Measurements from ENCODE around the gene TRIM15.

TRIM15 gene

DNA sequence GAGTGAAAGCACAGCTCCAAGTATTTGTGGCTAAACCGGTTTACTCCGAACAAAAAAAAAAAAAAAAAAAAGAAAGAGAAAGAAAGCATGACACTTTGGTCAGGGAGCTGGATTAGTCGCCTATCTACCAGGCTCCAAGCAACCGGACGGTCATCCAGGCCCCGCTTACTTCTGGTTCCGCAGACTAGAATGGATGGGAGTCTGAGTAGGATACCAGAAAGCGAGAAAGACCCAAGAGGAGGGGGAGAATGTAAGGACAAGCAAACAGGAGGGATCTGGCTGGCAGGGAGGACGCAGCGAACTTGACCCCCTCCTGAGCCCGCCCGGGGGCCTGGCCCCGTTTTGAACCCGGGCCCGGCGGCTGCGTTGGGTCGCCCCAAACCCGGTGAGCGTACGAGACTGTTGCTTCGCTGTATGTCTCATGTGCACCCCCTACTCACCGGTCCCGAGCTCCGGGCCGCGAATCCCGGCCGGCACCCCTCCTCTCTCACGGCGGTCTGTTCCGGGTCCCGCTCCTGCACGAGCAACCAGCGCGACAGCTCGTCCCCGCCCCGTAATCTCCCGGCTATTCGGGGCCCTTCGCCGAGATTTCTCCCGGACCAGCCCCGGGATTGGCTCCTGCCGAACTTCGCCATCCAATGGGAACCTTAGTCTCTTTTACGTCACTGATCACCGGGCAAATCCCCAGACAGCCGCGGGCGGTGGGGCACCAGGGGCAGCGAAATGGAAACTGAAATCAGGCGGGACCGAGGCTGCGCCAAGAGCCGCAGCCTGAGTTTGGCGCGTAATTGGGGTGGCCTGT, 49.7 kb downstream of the TRIM15 start, which contains the start of gene TRIM26:
Gene TRIM26, minus strand, starts transcription at position 542 of the 802 bp plus-strand sequence. CDS start 14,303 bp downstream, outside the sequence.
- TF ChIP-seq FOXP2 (optimal IDR thresholded peaks at IDR 0.05; ENCODE audit: borderline replicate concordance, extremely low read depth, extremely low read length, insufficient read depth) (peak; percentile 77), TAF1 (IDR thresholded peaks at IDR 0.05; ENCODE audit: borderline replicate concordance, insufficient read depth, low read length) (no peak), SIN3A (IDR thresholded peaks at IDR 0.05; ENCODE audit: borderline replicate concordance, insufficient read depth, low read length) (peak; percentile 56; the same call in 1 of the 2 replicates), POLR2AphosphoS5 (IDR thresholded peaks at IDR 0.05; ENCODE audit: low read depth, low read length) (peak; percentile 94)
- TF ChIP-seq, protein P1, sequence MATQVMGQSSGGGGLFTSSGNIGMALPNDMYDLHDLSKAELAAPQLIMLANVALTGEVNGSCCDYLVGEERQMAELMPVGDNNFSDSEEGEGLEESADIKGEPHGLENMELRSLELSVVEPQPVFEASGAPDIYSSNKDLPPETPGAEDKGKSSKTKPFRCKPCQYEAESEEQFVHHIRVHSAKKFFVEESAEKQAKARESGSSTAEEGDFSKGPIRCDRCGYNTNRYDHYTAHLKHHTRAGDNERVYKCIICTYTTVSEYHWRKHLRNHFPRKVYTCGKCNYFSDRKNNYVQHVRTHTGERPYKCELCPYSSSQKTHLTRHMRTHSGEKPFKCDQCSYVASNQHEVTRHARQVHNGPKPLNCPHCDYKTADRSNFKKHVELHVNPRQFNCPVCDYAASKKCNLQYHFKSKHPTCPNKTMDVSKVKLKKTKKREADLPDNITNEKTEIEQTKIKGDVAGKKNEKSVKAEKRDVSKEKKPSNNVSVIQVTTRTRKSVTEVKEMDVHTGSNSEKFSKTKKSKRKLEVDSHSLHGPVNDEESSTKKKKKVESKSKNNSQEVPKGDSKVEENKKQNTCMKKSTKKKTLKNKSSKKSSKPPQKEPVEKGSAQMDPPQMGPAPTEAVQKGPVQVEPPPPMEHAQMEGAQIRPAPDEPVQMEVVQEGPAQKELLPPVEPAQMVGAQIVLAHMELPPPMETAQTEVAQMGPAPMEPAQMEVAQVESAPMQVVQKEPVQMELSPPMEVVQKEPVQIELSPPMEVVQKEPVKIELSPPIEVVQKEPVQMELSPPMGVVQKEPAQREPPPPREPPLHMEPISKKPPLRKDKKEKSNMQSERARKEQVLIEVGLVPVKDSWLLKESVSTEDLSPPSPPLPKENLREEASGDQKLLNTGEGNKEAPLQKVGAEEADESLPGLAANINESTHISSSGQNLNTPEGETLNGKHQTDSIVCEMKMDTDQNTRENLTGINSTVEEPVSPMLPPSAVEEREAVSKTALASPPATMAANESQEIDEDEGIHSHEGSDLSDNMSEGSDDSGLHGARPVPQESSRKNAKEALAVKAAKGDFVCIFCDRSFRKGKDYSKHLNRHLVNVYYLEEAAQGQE (IDR thresholded peaks at IDR 0.05; ENCODE audit: insufficient read depth in 1 of 2, low read depth in 2 of 2, low read length in 2 of 2), result no peak

DNA sequence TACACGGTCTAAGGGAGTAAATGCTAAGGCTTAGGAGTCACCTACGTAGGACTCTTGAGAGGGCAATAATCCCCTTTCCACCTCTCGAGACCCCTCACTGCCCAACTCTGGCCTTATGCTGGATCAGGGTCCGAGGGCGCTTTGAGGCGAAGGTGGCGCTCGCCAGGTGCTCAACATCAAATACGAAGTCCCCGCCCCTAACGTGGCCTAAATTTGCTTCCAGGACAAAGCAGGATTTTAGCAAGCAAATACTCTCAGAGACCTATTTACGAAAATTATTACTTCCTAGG, 50.3 kb downstream of the TRIM15 start:
- TF ChIP-seq SIN3A (IDR thresholded peaks at IDR 0.05; ENCODE audit: borderline replicate concordance, insufficient read depth, low read length), result no peak
- TF ChIP-seq TAF1 (IDR thresholded peaks at IDR 0.05; ENCODE audit: borderline replicate concordance, insufficient read depth, low read length), result no peak
- TF ChIP-seq FOXP2 (optimal IDR thresholded peaks at IDR 0.05; ENCODE audit: borderline replicate concordance, extremely low read depth, extremely low read length, insufficient read depth), result no peak
- TF ChIP-seq, protein P1 (IDR thresholded peaks at IDR 0.05; ENCODE audit: insufficient read depth in 1 of 2, low read depth in 2 of 2, low read length in 2 of 2), result no peak
- TF ChIP-seq POLR2AphosphoS5 (IDR thresholded peaks at IDR 0.05; ENCODE audit: low read depth, low read length), result no peak

DNA sequence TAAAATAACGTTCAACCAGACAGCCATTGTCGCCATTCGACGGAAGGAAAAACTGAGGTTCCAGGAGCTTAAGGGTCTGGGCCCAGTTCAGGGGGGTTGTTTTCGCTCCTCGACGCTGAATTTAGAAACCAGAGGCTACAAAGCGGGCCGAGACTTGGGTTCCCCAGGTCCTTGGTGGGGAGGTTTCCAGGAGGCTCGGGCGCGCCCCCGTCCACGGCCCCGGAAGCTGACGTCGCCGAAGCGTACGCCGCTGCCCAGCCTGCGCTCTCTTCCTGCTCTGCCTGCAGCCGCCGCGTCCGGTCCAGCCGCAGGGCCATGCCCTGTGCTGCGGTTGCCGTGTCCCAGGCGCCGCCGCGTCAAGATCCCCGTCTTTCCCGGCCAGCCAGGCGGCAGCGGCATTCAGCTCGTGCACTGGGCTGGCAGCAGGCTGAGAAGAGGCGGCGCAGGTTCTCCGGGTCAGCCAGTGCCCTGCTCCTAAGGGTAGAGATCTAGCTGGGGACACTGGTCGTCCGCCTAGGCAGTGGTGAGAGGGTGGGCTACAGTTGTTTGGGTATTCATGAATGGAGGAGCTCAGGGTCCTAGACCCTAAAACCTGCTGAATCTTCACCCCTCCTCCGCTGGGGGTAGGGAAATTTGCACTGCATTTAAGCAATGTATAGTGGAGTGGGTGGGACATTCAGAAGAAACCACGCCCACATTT, 50.8 kb downstream of the TRIM15 start:
- TF ChIP-seq FOXP2 (optimal IDR thresholded peaks at IDR 0.05; ENCODE audit: borderline replicate concordance, extremely low read depth, extremely low read length, insufficient read depth) (peak; percentile 73), POLR2AphosphoS5 (IDR thresholded peaks at IDR 0.05; ENCODE audit: low read depth, low read length) (peak; percentile 69), TAF1 (IDR thresholded peaks at IDR 0.05; ENCODE audit: borderline replicate concordance, insufficient read depth, low read length) (peak; percentile 54; the same call in 1 of the 2 replicates), SIN3A (IDR thresholded peaks at IDR 0.05; ENCODE audit: borderline replicate concordance, insufficient read depth, low read length) (no peak)
- TF ChIP-seq, protein P1 (IDR thresholded peaks at IDR 0.05; ENCODE audit: insufficient read depth in 1 of 2, low read depth in 2 of 2, low read length in 2 of 2), result 0 out of 4 replicates have a peak, but pooled peaks of 1 of the 2 experiments have one; percentile 15

DNA sequence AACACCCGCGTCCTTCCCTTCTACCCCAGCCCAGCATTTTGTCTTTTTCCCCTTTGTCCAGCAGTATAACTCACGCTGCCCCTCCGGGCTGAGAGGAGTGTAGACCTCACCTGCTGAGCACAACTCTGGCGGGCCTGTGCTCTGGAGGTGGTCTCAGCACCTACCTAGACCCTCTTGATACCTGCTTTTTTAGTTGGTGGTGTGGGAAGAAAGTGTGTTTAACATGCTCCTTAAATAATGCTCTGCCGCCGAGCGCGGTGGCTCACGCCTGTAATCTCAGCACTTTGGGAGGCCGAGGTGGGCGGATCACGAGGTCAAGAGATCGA, 51.3 kb downstream of the TRIM15 start:
- TF ChIP-seq, protein P1 (IDR thresholded peaks at IDR 0.05; ENCODE audit: insufficient read depth in 1 of 2, low read depth in 2 of 2, low read length in 2 of 2), result no peak
- TF ChIP-seq TAF1 (IDR thresholded peaks at IDR 0.05; ENCODE audit: borderline replicate concordance, insufficient read depth, low read length), result no peak
- TF ChIP-seq SIN3A (IDR thresholded peaks at IDR 0.05; ENCODE audit: borderline replicate concordance, insufficient read depth, low read length), result no peak
- no peak for TF ChIP-seq FOXP2 (optimal IDR thresholded peaks at IDR 0.05; ENCODE audit: borderline replicate concordance, extremely low read depth, extremely low read length, insufficient read depth)
- no peak for TF ChIP-seq POLR2AphosphoS5 (IDR thresholded peaks at IDR 0.05; ENCODE audit: low read depth, low read length)
